CD4-positive, alpha-beta T cell treated with Interleukin-17A for 1 hour (primary cell): Measurements from ENCODE around the gene UNC5C.

Source experiments
- DNase-seq: peaks from one replicate; pipeline ENCODE4 v3.0.0-alpha.2; 2020

The UNC5C gene

DNA sequence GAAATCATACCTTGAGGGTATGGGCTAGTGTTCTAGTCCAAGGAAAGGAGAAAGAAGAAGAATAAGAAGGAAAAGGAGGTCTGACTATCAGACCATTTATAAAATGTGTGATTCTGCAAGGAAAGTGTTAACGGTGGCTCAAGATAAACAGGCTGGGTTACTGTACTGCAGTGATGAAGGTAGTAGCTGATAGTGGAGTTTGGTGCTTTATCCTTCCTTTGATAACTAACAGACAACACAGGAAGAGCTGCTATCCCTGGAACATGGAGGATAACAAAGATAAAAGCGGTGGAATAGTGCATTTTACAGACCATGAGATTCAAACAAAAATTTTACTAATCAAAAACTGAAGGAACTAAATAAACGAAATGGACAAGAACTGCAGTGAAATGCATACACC lies 2.6 kb downstream of the UNC5C start:
- DNase-seq: no peak

DNA sequence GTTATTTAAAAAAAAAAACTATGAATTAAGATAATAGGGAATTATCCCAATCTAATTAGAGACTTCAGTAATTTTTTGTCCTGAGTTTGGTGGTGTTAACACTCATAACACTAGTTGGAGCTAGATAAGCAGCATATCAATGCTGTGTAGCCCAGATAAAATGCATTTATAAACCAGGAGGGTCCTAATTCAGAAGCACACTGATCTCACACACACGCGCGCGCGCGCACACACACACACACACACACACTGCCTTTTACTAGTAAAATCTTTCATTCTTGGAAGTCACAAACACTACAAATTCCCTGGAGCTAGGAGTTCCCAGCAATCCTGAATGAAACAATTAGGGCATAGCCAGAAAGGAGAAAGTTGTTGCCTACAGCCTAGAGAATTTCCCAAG lies 3.2 kb downstream of the UNC5C start:
- no peak for DNase-seq

DNA sequence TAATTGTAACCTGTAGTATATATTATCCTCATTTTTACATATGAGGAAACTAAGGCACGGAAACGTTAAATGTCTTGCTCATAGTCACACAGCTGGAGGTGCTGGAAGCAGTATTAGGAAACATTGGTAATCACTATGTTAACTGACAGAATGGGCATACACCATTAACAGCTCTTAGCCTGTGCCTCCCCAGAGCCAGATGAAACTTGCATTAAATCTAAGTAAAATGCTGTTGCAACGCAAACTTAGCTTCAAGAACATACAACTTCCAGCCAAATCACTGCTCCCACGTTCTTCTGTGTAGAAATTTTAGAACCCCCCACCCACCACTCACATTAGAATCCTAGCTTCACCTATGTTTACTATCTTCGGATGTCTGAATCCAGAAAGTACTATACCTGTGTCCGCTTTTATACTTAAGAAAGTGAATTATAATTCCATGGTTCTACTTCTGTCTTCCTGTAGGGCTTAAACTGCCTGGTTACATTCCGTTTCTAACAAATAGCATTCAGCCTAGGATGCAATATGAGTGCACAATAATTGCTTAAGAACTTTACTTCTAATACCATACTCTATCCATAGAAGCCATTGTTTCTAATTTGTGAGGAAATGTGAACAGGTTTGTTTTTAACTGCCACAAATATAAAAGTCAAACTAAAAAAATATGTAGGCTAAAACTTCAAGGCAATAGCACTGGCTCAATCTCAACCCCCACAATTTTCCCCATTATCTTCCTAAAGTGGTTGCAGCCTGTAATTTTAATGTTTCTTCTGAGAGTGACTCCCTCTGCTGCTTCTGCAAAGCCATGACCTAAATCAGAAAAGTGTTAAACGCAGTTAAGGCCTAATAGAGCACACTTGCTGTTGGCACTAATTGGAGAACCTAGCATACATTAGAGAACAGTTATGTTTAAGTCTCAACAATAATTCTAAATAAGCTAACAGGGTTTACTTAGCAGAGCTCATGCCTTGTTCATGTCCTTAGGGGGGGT lies 4.4 kb downstream of the UNC5C start:
- no peak for DNase-seq

DNA sequence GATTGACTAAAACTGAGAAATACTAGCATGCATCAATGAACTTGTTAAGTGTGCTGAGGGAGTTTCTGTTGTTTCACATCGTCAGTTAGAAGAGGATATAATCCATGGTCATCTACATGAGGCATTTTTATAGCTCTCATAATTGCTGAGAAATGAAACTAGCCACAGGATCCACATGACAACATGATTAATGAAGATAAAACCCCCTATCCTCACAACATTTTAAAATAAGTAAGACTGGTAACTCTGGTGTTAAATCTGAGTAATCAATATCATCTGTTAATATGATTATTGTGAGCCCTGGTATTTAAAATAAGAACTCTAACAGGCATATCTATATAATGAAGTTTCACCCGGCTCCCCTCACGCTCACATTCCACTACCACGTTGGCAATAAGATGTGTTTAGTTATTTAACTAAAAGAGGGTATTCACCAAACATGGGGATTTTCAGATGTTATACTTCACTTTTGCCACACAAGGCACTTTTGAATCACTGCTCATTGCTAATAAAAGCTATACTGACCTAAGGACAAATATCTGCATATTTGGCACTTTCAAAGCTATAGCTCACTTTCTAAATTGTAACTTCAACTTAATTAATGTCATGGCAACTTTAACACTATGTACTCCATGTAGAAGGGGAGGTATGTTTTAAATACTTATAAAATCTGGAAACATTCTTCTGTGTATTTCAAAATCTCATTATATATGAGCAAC lies 6.7 kb downstream of the UNC5C start:
- no peak for DNase-seq

DNA sequence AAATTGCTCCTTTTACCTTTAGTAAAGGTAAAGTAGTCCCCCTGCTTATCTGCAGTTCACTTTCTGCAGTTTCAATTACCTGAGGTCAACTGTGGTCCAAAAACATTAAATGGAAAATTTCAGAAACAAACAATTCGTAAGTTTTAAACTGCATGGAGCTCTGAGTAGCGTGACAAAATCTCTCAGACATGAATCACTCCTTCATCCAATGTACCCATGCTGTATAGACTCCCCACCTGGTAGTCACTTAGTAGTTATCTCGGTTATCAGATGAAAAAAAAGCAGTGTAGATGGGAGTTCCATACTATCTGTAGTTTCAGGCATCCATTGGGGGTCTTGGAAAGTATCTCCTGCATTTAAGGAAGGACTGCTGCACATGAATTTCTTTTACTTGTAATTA lies 7.7 kb downstream of the UNC5C start:
- no peak for DNase-seq

DNA sequence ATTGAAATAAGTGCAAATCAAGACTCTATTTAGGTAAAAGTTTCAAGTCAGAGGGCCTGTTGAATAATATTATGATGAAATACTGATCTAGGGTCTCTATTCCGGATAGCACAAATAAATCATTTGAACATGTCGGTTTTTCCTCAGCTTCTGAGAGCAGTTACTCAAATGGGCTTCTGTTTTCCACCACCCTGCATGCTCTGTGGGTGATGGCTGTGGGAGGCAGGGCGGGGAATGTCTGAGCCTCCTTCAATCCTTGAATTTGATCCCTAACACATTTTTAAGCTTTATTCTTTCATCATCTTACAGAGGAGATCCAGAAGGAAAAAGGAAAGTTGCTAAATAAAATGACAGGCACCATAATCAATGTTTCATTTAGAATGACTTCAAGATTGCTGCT lies 8.5 kb downstream of the UNC5C start:
- DNase-seq: no peak

DNA sequence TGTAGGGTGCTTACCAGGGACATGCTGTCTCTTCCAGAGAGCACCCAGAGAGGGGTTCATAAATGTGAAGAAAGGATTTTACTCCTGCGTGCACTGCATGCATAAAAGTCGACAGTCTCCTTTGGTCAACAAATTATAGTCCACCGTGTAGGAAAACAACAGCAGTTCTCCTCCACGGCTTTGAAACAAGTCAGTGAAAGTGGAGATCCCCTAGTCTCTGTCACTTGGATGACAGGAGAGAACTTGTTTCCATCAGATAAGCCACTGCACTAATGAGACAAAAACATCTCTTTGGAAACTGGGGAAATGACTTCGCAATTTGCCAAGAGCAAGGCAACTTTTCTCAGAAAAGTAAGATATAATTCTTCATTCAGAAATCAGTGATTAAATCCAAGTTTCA lies 9.7 kb downstream of the UNC5C start:
- DNase-seq: no peak

DNA sequence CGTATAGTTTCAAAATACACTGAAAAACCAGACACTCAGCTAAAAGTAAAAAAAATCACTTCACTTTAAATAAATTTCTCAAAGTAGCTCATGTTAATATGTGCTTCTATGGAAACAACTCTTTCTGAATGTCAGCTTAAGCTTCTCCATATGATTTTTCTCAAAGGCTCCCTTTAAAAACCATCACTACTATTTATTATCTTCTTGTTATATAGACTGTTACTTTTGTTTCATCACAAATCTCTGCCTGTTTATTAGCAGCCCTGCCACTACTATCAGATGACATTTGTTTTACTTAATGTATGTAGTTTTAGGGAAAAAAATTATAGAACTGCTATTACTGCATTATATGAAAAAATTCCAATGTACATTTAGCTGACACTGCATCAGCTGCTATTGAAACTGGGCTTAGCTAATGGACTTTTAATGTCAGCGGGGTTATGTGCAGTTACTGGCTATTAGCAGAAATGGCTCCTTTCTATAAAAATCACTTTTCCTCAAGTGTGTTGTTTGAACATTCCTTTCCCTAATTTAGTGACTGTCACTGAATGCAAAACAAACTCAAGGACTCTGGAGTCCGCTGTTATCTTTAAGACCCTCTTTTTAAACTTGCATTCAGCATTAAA lies 10.8 kb downstream of the UNC5C start:
- no peak for DNase-seq

DNA sequence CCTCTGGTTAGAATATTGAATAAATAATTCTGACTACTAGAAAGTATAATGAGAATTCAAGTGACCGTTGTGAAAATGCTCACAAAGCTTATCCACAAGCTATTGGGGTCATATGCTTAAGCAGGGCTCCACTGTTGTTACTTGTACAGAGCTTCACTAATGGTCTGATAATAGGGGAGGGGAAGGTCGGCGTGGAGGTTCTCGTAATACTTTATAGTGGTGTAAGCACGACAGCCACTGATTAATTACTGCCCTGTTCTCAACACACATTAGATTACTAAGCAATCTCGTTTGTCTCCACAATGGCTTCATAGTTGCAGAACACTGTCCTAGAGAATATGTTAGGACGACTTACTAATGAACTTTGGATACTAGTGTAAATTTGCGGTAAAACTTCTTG lies 11.6 kb downstream of the UNC5C start:
- no peak for DNase-seq

DNA sequence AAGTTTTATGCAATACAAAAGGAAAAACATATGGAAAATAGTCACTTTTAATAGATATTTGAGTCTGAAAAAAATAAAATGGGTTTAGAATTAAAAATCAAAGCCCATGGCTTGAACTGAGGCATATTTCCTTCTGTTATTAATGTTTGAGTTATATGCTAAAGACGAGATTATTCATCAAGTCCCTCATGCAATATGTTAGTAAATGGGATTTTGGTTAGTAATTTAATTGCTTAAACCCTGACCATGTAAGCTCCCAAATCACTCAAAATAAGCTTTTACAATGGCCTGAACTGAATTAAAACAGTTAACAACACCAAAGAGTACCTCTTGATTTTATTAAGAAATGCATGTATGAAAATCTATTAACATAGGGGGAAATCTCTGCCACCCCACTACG lies 12.1 kb downstream of the UNC5C start:
- DNase-seq: no peak

DNA sequence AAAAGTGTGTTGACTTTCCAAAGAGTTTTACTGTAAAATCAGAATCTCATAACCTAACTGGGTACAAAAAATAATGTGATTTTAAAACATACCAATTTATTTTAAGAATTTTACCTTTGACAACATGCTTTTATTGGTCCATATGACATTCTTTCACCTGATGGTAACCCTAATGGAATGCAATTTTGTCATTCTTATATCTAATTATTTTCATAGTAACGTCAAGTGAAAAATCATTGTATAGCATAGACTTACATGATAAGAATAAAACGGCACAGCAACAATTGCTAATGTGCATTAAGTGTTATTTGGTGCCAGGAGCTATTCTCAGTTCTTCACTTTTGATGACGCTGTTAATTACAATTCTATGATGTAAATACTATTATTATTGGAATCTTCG lies 13.6 kb downstream of the UNC5C start:
- DNase-seq: no peak

DNA sequence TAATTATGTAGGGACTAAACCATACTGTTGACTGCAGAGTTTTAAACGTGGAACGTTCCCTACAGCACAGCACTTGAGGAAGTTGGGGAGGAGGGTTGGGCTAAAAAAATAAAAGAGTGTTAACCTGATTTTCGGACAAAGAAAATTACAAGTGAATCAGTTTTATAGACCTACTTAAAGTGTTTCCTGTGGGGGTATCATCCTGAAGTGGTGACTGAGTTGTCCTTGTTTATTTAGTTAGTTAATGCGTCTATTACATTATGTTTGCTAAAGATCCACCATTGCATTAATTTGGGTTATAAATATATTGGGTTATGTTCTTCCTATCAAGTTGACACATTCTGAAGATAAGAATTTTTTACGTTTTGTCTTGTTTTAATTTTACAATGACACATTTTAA lies 14.7 kb downstream of the UNC5C start:
- DNase-seq: no peak

DNA sequence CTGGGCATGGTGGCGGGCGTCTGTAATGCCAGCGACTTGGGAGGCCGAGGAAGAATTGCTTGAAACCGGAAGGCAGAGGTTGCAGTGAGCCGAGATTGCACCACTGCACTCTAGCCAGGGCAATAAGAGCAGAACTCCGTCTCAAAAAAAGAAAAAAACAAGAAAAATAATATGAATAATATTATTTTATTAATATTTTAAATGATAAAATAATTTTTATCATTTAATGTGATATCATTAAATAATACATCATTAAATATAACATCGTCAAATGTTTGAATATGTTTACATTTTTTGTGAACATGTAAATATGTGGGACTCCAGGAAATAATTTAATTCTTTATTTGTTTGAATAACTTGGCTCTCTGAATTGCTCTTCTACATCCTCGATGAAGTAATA lies 15.5 kb downstream of the UNC5C start:
- no peak for DNase-seq

DNA sequence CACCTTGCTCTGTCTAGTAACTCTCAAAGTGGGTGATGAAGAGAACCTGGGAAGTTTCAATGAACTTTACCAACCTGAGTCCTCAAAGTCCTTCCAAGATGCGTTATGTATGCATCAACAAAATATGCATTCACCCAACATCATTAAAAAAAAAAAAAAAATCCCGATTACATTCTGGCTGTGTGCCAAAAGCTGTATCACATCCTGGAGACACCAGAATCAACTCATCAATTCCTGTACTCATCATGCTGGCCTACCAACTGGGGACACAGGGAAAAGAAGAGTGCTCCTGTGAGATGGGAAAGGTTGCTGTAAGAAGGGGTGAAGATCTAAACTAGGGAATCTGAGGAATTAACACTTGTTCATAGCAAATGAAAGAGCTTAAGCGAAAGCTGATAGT lies 16.5 kb downstream of the UNC5C start:
- DNase-seq: no peak

DNA sequence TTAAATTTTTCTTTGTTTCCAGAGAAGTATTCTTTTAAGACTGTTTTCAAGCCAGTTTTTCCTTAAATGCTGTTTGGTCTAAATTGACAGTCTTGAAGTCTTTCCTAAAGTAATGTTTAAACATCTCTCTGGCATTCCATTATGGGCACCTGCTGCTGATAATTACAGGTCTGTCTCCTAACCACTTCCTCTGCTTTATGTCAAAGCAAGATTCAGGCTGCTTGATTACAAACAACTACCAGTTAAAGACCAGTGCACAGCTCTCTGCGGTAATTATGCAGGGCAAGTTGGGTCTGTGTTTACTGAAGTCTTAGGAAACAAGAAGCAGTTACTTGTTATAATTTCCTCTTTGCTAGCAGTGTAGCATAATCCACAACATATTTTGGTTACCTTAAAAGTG lies 17.6 kb downstream of the UNC5C start:
- no peak for DNase-seq

DNA sequence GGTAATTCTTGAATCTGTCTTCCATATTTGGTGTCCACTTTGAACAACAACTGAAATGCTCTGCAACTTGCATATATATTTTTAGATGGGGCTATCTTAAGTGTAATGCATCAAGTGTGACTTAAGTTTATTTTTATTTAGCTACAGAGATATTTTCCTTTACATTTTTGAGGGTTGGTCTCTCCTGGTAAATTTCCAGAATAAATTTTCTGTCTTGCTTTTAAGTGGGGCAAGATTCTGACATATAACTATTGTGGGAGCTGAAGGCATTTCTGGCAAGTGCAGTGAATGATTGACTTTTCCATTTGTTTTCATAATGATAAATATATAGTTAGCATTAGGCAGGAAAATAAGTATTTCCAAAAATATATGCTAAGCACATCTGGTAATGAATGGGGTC lies 18.8 kb downstream of the UNC5C start:
- DNase-seq: no peak

DNA sequence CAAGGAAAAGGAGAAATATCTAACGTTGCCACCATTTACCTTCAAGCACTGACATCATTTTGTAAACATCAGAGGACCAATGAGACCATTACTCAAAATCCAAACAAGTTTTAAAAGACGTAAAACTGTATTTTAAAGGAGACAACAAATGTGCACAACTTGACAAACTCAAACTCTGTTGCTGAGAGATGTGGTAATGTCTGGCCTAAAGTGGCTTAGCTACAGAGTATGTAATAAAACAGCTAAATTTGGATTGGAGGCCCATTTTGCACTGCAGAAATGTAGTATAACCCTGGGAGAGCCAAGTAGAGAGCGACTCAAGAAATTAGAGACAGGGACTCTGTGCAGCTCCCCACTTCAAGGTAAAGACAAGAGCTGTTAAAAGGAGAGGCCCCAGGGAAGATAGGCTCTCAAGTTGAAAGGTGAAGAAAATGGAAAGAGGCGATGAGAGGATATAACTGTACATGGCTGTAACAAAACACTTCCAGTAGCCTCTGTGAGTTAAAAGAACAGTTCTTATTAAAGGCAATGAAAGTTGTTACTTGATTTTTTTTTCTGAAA lies 20.3 kb downstream of the UNC5C start:
- DNase-seq: no peak

DNA sequence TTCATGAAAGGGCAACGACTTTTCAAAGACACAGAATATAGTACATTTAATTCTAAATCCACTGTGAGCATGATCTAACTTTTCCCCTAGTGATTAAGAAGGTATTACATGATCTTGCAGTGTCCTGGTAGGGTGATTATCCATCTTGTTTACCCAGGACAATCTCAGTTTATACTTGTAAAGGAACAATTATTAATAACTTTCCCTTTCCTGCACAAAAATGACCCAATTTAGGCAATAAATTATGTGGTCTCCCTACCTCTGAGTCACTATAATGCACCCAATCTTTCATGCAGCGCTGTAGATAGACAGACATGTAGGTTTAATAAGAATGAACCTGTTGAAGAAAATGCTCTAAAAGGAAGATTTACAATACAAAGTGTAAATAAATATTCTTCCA lies 22.7 kb downstream of the UNC5C start:
- DNase-seq: no peak

DNA sequence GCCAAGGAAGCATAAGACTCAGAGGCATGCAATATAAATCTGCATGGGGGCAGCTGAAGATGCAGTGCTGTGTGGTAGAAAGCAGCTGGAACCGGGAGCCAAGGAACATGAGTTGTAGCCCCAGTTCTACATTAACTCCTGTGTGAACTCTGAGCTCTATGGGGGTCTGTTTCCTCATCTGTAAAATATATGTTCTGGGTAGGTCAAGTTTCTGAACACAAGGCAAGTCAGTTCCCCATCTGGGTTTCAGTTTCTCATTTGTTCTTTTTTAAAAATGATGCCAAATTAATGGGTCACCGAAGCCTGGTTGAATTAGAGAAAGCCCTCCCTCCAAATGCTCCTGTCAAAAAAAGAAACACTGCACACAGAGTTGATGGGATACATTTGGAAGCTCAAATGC lies 24.0 kb downstream of the UNC5C start:
- no peak for DNase-seq

DNA sequence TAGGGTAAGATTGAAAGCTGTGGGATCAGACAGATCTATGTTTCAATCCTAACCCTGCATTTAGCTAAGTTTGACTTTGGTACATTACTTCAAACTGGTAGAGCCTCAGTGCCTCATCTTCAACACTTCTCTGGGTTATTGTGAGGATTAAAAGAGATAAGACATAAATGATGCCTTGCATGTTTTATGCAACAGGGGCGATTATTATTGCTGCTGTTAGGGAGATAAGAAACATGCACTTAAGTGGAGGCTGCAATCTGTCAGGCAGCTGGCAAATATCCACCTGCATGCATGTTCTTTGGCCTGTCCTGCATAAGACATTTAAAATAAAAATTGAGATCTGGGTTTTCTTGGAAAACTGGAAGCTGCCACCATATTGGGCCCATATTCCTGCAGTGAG lies 24.6 kb downstream of the UNC5C start:
- no peak for DNase-seq

DNA sequence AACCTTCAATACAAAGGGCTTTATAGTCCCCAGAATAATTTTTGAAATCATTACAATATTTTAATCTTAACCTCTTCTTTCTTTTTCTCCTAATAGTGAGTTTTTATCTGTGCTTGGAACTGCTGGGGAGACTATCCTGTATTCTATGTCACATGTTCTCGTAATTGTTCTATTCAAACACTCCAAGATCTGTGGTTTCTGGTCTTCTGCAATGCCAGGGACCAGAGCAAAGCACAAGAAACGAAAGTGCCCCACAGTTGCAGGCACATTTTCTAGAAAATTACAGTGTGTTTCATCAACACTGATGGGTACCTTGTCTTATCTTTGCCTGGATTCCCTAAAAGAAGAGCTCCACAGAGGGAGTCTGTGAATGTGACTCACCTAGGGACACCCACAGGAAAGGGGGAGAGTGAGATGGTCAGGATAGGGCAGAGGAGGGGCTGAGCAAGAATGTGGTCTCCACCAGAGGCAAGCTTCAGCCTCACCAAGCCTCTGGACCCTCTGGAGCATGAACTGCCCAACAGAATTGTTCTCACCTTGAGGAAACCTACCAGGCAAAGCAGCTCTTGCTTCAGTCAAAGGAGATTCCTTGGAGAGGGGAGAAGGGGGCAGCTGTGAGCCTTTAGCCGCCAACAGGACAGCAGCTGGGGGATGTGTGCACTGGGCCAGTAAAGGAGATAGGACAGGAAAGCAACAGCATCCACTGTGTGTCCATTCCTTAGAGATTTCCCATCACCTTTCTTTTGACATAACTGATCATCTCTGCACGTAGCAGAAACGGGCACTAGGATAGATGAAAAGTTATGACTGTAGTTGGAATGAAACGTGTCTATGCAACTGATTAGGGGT lies 25.9 kb downstream of the UNC5C start:
- no peak for DNase-seq

DNA sequence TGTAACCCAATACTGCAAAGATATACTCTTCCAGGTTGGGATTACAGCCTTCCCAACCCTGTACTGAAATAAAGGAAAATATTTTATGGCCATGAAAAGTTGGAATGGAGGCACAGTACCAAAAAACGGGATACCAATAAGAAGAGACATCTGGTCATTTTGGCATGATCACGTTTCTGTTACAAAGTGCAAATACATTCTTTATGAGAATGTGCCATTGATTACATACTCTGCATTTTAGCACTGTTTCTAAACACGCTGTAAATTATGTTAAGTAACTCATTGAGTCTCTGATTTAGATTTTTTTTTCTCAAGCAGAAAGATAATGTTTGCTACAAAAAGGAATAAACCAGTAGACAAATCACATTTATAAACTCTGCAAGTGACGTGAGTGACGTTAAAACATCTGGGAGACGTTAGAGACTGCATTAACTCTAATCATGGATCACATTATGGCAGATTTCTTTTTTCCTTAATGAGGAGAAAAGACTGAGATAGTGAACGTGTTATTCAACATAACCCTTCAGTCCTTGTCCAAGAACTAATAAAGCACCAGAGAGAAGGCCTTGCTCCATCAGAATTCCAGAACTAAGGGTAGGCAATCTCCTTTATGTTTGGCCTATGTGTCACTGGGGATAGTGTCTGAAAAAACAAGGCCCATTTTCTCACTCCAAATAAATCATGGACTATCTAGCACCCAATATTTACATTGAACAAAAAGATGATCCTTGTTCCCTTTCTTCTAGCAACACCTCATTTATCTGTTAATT lies 31.0 kb downstream of the UNC5C start:
- DNase-seq: no peak
